ENCODE measurements around the gene NOL4L.
"Not testable (repeated sequence)": the region's sequence is repeated elsewhere in the genome, so short reads cannot be mapped to it uniquely, and the experiment has no call there.

GRCh38 chr20:32465901-32466675, 119.0 kb downstream of the NOL4L start:
- not testable (repeated sequence) for TF ChIP-seq CTCF (IDR thresholded peaks at IDR 0.05); POLR2A (IDR thresholded peaks at IDR 0.05; ENCODE audit: low read depth)
